ENCODE data around the gene TPGS1. TPM values are rescaled to one million over a fixed set of nuclear protein-coding genes. Genes with fewer than 3 reads are reported as not detected.

The TPGS1 gene, protein sequence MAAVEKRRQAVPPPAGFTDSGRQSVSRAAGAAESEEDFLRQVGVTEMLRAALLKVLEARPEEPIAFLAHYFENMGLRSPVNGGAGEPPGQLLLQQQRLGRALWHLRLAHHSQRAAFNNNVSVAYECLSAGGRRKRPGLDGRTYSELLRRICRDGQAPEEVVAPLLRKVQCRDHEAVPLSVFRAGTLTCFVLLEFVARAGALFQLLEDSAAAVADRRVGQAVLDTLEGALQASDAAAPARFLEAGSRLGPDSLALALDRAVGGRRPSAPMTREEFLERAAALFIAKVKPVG
- 34.5 TPM for total RNA-seq

DNA sequence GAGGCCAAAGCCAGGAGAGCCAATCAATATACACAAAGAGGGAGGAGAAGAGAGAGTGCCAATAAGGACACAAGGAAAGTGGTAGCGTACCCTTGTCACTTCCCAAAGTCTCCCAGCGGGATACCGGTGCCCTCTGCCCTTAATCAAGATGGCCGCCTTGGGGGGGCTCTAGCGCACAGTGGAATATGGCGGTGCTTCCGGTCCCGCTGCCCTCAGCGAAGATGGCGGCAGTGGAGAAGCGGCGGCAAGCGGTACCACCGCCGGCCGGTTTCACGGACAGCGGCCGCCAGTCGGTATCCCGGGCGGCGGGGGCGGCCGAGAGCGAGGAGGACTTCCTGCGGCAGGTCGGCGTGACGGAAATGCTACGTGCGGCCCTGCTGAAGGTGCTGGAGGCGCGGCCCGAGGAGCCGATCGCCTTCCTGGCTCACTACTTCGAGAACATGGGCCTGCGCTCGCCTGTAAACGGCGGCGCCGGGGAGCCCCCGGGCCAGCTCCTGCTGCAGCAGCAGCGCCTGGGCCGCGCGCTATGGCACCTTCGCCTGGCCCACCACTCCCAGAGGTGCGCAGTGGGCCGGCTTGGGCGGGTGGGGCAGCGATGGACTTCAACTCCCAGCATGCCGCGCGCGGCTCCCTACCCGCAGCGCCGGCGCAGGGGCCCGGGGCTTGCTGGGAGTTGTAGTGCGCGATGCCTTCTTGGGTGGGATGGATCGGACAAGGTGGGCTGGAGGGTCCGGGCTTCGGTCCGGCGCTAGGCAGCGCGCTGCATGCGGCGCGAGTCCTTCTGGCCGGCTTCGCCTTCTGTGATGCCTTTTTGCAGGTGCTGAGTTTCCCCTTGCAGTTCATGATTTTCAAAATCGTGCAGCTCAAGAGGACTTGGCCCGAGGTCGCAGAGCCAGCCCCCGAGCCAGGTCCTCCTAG lies at the start of gene TPGS1:
TSS of gene TPGS1 (plus strand) at position 212 of the 918 bp plus-strand sequence. CDS start at position 222, 10 bp downstream.
- DNase-seq, result peak; percentile 90

DNA sequence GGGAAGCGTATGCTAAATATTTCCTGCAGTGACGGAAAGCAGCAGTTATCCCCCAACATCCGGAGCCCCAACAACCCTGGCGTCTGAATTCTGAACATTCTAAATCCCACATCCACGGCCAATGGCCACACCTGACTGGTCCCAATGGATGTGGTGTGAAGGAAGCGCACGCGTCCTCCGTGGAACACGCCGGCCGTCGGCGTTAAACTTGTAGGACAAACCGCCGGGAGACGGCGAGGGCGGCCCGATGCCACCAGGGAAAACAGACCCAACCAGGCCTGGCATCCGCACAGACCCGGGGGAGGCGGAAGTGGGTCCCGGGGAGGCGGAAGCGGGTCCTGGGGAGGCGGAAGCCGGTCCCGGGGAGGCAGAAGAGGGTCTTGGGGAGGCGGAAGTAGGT lies 49.7 kb upstream of the TPGS1 start:
- DNase-seq, result no peak

DNA sequence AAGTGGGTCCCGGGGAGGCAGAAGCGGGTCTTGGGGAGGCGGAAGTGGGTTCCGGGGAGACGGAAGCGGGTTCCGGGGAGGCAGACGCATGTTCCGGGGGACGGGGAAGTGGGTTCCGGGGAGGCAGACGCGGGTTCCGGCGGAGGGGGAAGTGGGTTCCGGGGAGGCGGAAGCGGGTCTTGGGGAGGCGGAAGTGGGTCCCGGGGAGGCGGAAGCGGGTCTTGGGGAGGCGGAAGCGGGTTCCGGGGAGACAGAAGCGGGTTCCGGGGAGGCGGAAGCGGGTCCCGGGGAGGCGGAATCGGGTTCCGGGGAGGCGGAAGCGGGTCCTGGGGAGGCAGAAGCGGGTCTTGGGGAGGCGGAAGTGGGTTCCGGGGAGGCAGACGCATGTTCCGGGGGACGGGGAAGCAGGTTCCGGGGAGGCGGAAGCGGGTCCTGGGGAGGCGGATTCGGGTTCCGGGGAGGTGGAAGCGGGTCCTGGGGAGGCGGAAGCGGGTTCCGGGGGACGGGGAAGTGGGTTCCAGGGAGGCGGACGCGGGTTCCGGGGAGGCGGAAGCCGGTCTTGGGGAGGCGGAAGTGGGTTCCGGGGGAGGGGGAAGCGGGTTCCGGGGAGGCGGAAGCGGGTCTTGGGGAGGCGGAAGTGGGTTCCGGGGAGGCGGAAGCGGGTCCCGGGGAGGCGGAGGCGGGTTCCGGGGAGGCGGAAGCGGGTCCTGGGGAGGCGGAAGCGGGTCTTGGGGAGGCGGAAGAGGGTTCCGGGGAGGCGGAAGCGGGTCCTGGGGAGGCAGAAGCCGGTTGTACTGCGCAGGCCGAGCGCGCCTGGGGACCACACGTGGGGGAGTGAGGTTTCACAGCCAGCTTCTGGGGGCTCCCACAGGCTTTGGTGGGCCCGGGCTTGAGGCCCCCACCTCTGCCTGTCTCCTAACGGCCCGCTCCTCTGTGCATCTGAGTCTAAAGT lies 48.9 kb upstream of the TPGS1 start:
- DNase-seq, result no peak

DNA sequence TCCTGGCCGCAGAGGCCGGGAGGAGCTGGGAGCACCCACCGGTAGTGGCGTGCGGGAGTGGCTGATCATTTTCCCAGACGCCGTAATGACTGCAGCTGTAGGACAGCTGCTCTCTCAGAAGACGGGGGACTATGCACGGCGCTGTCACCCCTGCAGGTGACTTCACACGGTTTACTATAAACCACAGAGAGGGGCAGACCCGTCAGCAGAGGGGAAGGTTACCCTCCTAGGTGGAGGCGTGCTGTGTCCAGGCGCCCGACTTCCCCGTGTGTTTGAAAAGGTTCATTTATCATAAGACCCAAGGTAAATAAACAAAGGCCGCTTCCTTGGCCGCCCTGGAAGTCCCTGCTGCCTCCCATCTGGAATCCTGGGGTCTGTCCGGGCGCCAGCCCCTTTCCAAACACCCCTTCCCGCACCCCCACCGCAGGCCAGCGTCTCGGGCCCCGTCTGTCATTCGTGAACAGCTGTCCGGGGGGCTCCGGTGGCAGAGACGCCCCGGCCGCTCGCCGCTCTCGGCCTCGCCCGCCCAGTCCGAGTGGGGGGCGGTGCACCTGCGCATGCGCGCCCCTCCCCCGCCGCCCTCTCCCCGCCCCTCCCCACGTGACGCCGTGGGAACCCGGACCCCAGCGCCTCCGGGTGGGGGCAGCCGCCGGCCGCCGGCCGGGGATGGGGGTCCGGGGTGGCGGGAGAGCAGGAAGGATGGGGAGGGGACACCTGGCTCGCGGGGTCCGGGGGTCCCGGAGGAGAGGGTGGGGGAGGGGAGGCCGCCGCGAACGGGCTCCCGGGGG lies 47.4 kb upstream of the TPGS1 start:
- DNase-seq, result peak; percentile 90

DNA sequence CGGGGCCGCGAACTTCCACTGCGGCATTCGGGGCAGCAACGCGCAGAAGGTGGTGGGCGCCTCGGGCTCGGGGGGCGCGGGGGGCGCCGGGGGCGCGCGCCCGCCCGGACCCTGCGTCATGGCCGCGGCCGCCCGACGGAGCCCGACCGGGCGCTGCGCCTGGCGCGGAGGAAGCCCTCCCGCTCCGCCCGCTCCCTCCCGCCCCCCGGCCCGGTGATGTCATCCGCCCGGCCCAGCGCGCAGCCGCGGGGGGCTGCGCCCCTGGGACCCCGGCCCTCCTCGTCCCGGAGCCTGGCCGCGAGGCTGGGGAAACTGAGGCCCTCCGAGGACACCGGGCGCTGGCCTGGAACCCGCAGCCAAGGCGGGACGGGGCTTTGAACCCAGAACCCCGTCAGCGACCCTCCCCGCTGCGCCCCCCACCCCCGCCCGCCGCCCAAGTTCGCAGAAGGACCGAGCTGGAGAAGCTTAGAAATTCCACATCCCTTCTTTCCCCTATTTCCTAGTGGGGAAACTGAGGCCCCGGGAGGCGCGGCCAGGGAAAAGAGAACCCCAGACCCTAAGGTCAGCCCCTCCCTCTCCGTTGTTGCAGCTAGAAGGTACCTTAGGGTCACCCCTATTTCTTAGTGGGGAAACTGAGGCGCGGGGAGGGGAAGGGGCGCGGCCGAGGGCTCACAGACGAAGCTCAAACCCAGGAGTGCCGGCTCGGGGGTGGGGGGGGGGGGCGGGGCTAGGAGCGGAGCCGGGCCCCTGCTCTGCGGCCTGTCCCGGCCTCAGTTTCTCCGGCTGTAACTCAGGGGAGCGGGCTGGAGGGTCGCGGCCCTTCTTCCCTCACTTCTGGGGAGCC lies 46.2 kb upstream of the TPGS1 start, which contains the start of gene SHC2:
TSS of gene SHC2 (minus strand) at position 157 of the 844 bp plus-strand sequence. CDS start at position 120, 37 bp downstream.
- DNase-seq, result peak; percentile 78

DNA sequence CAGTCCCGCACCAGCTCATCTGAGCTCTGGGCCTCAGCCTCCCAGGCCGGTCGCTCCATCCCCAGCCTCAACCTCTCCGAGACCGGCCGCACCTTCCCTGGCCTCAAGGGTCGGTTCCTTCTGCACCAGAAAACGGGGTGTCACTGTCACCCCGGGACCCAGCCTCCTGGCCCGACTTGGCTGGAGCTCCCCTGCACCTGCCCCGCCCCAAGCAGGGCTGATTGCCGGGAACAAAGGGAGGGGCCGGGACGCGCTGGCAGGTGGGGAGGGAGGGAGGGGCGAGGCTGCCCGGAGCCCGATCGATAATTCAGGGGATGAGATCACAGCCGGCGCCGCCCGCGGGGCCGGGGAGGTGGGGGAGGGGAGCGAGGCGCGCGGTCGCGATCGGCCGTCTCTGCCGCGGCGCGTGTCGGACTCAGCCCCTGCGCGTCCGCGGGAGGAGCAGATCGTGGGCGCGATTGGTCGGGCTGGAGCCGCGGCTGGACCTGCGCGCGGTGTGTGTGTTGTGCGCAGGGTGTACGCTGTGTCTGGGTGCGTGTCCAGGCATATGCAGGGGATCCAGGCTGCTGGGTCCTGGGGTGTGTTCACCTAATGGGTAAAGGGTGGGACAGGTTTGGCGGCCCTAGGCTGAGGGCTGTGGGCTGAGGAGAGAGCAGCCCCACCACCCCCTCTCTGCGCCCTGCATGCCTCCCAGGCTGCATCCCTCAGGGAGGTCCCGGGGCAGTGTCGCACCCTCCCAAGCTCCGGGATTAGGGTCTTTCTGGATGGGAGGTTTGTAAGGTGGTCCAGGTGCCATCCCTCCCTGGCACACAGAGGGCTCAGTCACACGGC lies 45.4 kb upstream of the TPGS1 start:
- DNase-seq, result peak; percentile 45

DNA sequence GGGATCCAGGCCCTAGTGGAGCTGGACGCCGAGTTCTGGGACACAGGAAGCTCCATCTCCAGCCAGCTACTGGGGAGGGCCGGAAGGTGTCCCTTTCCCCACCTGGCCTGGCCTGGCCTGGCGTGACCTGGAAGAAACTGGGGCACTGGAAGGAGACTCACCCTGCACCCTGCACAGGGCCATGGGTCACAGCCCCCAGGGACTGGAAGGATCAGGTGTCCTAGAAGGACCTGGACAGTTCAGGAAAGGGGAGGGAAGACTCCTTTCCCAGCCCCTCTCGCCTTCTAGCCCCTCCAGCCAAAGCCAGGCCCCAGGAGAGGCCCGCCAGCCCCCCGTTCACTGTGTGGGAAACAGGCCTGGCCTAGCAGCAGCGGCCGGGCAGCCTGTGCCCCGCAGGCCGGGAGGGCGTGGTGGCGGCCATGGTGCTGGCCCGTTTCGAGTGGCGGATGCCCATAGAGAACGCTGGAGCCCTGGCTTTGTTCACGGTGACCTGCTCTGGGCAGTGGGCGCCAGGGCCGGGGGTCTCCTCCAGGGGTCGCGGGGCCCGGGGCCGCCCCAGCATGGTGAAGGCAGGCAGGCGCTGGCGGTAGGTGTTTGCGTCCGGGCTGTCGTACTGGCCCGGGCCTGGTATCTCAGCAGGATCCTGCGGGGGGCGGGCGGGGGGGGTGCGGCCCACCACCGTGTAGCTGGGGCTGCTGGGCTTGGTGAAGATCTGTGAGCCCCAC lies 43.7 kb upstream of the TPGS1 start:
- DNase-seq, result no peak

DNA sequence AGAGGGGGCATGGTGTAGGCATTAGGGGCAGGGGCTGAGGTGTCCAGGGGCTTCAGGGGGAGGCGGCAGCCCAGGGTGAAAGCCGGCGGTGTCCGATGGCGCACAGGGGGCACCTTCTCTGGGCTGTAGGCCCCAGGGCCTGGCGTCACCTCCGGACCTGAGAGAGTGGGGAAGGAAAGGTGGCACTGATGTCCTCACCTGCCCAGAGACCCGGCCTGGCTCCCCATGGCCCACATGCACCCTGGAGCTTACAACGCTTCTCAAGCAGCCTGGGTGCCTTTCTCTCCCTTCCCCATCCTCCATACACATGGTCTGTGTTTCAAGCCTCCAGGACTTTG lies 43.1 kb upstream of the TPGS1 start:
- no peak for DNase-seq

DNA sequence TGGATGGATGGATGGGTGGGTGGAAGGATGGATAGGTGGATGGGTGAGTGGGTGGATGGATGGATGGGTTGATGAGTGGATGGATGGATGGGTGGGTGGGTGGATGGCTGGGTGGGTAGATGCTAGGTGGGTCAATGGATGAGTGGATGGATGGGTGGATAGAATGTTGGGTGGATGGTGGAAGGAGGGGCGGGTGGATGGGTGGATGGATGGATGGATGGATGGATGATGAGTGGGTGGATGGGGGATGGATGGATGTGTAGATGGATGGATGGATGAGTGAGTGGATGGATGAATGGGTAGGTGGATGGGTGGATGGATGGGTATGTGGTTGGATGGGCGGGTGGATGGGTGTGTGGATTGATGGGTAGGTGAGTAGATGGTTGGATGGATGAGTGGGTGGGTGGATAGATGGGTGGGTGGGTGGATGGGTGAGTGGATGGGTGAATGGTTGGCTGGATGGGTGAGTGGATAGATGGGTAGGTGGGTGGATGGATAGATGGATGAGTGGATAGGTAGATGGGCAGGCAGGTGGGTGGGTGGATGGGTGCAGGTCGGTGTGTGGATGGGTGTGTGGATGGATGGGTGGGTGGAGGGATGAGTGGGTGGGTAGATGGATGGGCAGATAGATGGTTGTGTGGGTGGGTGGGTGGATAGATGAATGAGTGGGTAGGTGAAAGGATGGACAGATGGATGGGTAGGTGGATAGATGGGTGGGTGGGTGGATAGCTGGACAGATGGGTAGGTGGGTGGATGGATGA lies 42.1 kb upstream of the TPGS1 start:
- no peak for DNase-seq

DNA sequence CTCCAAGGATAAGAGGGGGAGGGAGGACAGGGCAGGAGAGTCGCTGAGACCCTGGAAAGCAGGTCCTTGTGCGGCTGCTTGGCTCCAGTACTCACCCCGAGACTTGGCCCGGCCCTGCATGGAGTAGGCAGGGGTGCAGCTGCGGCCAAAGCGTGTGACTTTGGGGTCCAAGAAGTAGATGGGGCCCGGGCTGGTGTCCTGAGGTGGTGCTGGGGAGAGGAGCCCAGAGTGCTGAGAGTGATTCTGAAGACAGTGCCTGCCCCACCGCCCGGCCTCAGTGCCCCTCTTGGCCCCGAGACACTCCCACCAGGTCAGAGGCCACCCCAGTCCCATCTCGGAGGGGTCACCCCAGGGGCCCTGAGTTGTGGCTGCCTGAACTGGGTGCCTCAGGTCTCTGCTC lies 39.7 kb upstream of the TPGS1 start:
- DNase-seq, result no peak

DNA sequence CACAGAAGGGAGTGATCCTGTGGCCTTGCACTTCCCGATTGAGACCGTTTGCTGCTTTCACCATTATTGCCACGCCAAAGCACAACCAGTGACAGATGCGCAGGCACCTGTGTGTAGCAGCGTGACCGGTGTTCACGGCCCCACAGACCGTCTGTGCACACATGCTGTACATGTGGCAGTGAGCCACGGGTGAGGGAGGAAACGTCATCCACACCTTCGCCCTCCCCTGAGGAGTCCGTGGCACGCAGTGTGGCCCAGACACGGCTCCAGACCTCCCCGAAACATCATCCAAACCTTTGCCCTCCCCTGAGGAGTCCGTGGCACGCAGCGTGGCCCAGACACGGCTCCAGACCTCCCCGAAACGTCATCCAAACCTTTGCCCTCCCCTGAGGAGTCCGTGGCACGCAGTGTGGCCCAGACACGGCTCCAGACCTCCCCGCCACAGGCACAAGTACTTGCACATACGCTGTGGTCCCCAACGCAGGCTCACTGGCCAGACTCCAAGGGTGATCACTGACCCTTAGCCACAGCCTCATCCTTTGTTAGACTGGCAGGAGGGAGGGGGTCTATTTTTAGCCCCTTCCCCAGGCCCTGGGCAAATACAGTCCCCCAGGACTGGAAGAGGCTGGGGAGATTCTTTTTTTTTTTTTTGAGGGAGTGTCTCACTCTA lies 38.6 kb upstream of the TPGS1 start:
- no peak for DNase-seq

DNA sequence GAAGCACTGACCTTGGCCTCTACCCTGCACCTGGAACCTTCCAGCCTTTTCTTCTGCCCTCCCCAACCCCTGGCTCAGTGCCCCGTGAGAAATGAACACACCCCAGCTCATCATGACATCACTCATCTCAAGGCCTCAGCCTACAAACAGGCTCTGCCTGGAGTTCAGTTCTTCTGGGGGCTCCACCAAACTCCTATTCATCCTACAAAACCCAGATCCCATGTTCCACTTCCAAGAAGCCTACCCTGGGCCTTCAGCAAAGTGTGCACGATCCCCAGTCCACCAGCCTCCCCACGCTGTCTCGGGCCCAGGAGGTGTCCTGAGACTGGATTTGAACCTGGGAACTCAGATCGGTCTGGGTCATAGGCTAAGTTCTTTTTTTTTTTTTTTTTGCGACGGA lies 37.5 kb upstream of the TPGS1 start:
- DNase-seq, result no peak

DNA sequence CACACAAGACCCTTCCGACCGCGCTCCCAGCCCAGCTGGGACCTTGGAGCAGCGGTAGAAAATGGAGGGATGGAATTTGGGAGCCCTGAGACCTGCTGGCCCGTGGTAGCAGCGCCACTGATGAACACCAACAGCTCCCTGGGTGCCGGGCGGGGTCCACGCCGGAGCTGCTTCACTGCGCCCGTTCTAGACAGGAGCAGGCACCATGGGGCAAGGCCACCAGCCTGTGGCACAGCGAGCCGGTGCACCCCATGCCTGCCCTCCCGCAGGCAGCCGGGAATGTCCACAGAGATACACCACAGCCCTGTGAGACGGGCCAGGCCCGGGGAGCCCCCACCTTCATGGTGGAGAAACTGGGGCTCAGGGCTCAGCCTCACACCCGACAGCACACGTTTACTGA lies 36.6 kb upstream of the TPGS1 start:
- DNase-seq, result no peak

DNA sequence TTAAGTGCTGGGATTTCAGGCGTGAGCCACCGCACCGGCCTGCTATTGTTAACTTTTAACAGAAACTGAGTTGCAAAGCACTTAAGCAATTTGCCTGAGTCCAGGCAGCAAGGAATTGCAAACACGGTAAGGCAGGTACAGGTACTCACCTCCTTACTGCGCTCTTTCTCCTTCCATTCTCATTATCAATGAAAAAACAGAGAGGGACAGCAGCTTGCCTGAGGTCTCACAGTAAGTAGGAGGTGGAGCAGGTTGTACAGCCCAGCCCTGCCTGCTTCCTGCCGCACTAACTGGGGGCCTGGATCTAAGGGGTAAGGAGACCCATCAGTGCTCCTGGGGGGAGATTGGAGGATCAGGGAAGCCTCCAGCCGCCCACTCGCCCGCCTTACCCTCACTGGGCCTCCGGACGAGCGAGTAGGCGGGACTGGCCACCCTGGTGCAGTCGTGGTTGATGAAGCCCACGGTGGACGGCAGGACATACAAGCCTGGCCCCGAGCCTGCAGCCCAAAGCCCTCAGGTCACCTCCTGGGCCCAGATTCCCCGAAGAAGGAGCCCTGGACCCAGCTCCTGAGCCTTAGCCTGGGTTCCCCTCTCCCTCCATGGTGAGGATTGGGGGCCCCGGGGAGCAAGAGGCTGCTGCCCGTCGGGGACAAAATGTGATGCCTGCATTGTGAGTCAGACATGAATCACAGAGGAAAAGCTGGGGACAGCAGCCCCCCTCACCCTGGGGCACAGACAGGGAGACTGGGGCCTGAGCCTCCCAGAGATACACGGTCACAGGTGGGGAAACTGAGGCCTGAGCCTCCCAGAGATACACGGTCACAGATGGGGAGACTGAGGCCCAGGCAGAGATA lies 35.1 kb upstream of the TPGS1 start:
- no peak for DNase-seq

DNA sequence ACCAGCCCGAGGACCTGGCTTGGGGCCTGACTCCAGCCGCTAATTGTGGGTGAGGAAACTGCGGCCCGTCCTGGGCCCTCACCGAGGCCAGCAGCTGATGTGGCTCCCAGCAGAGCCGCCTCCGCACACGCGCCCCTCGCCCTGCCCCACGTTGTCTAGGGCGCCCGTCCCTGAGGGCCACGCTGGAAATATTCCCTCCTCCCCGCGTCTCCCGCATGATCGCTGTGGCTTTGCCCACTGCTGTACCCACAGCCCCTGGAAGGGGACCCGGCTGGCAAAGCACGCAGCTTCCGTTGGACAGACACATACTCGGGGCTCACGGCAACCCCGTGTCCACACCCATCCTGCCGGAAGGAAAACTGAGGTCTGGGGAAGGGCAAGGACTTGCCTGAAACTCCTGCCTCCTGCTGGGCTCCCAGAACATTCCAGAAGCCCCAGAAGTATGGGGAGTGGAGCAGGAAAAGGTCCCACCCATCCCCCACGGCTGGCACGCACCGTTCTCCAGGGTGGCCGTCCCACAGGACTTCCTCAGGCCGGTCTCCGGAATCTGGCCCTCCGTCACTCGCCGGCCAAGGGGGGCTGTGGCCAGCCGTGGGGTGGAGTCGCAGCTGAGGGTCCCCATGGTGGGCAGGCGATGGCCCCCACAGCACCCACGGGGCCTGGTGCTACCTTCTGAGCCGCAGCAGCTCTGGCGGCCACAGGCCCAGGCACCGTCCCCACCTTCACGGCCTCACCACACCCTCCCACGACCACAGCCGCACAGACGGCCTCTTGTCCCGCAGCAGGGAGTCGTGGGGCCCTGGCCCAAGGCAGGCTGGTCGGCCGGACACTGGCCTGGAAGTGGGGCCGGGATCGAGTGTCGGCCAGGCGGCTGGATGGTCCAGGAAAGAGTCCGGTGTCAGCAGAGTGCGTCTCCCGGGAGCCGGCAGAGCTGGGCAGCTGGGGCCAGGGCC lies 32.9 kb upstream of the TPGS1 start:
- DNase-seq, result no peak

Measured in tongue (tissue), 2 donors.